HG02981 (cell line): ENCODE measurements around the gene OBSCN.

Experiments
- ATAC-seq: cut with Tn5 transposase; IDR thresholded peaks from one replicate; pipeline ENCODE4 v1.9.1; 2021; ENCODE audit warnings: mild to moderate bottlenecking, moderate library complexity; ENCODE audit not compliant: unreplicated experiment

Gene OBSCN

GRCh38 chr1:228316589-228317387 lies 108.9 kb downstream of the OBSCN start:
- ATAC-seq, result no peak

GRCh38 chr1:228317411-228317828 lies 109.6 kb downstream of the OBSCN start:
- ATAC-seq, result no peak

GRCh38 chr1:228317891-228318810 lies 110.3 kb downstream of the OBSCN start:
- no peak for ATAC-seq

- no peak for ATAC-seq
Observed at GRCh38 chr1:228318823-228319241, 111.0 kb downstream of the OBSCN start.

GRCh38 chr1:228319352-228320088 lies 111.7 kb downstream of the OBSCN start:
- no peak for ATAC-seq

- no peak for ATAC-seq
Observed at GRCh38 chr1:228320394-228320793, 112.5 kb downstream of the OBSCN start.

- no peak for ATAC-seq
Observed at GRCh38 chr1:228321435-228321834, 113.6 kb downstream of the OBSCN start.

- no peak for ATAC-seq
Observed at GRCh38 chr1:228321895-228322294, 114.1 kb downstream of the OBSCN start.

- ATAC-seq, result no peak
Observed at GRCh38 chr1:228323401-228323800, 115.6 kb downstream of the OBSCN start.

- no peak for ATAC-seq
Observed at GRCh38 chr1:228325267-228325666, 117.4 kb downstream of the OBSCN start.

- ATAC-seq, result no peak
Observed at GRCh38 chr1:228329887-228330286, 122.0 kb downstream of the OBSCN start.

GRCh38 chr1:228332797-228333738 lies 125.2 kb downstream of the OBSCN start:
- ATAC-seq, result no peak

GRCh38 chr1:228333739-228334115 lies 125.9 kb downstream of the OBSCN start:
- no peak for ATAC-seq

GRCh38 chr1:228334226-228334935 lies 126.5 kb downstream of the OBSCN start:
- no peak for ATAC-seq

GRCh38 chr1:228334954-228335353 lies 127.1 kb downstream of the OBSCN start:
- ATAC-seq, result no peak

- ATAC-seq, result no peak
Observed at GRCh38 chr1:228335406-228336307, 127.8 kb downstream of the OBSCN start.

GRCh38 chr1:228336308-228337030 lies 128.6 kb downstream of the OBSCN start:
- ATAC-seq, result no peak
